Parathyroid adenoma (tissue), 2 donors: ENCODE results near the gene TBC1D14.
A peak's percentile ranks its signal among the peaks of the same experiment; 100 is the strongest.
"Not testable (repeated sequence)": the region's sequence is repeated elsewhere in the genome, so short reads cannot be mapped to it uniquely, and the experiment has no call there.

Source experiments
- H2AFZ ChIP-seq: fragments of 300-600 bp; sonication (generic); one replicate; pipeline ENCODE4 v1.7.0; 2017; ENCODE audit warnings: antibody characterized with exemption, mild to moderate bottlenecking
- H3K27ac ChIP-seq: fragments of 300-600 bp; sonication (generic); one replicate; pipeline ENCODE4 v1.7.0; 2017
- H3K27me3 ChIP-seq: fragments of 300-600 bp; sonication (generic); one replicate; pipeline ENCODE4 v1.7.0; 2017; ENCODE audit warnings: low read length; ENCODE audit not compliant: control insufficient read depth, insufficient read depth
- H3K36me3 ChIP-seq: fragments of 300-600 bp; sonication (generic); one replicate; pipeline ENCODE4 v1.7.0; 2017; ENCODE audit warnings: low read length; ENCODE audit not compliant: control insufficient read depth, insufficient read depth
- H3K4me1 ChIP-seq: fragments of 300-600 bp; sonication (generic); one replicate; pipeline ENCODE4 v1.7.0; 2017; ENCODE audit warnings: control low read depth
- H3K4me2 ChIP-seq: fragments of 300-600 bp; sonication (generic); one replicate; pipeline ENCODE4 v1.7.0; 2017; ENCODE audit warnings: low read length
- H3K4me3 ChIP-seq: fragments of 300-600 bp; sonication (generic); one replicate; pipeline ENCODE4 v1.7.0; 2017; ENCODE audit warnings: low read depth, low read length
- H3K79me2 ChIP-seq: fragments of 300-600 bp; sonication (generic); one replicate; pipeline ENCODE4 v1.7.0; 2017; ENCODE audit warnings: control low read depth
- H3K9ac ChIP-seq: fragments of 300-600 bp; sonication (generic); one replicate; pipeline ENCODE4 v1.7.0; 2017; ENCODE audit warnings: mild to moderate bottlenecking
- H3K9me3 ChIP-seq: fragments of 300-600 bp; sonication (generic); one replicate; pipeline ENCODE4 v1.7.0; 2017; ENCODE audit warnings: low read length; ENCODE audit not compliant: control insufficient read depth
- CTCF ChIP-seq: fragments of 300-600 bp; sonication (generic); IDR thresholded peaks from one replicate; pipeline ENCODE4 v1.7.0; 2017; ENCODE audit warnings: antibody characterized with exemption, mild to moderate bottlenecking
- donor health status: primary hyperparathyroidism.

The TBC1D14 gene

GRCh38 chr4:6974138-6974848, 64.7 kb downstream of the TBC1D14 start:
- no peak overlapping the region for H3K4me2 ChIP-seq
- H3K4me1 ChIP-seq: peaks cover 4% of the 10 kb centered on the region
- no peaks in the 10 kb centered on the region for H3K9me3 ChIP-seq
- peaks cover 3% of the 10 kb centered on the region for H3K79me2 ChIP-seq
- H2AFZ ChIP-seq: no peak overlapping the region
- no peak overlapping the region for H3K27ac ChIP-seq
- H3K9ac ChIP-seq: no peak overlapping the region
- H3K36me3 ChIP-seq: no peaks in the 10 kb centered on the region
- TF ChIP-seq CTCF: peak; percentile 90
- H3K4me3 ChIP-seq: no peak overlapping the region
- no peaks in the 10 kb centered on the region for H3K27me3 ChIP-seq

- not testable (repeated sequence) for H3K4me3 ChIP-seq, H2AFZ ChIP-seq, H3K27ac ChIP-seq, H3K79me2 ChIP-seq, H3K36me3 ChIP-seq, H3K9me3 ChIP-seq, H3K4me2 ChIP-seq, H3K4me1 ChIP-seq, H3K27me3 ChIP-seq, H3K9ac ChIP-seq
Observed at GRCh38 chr4:6977846-6978245, 68.2 kb downstream of the TBC1D14 start.

- Histone ChIP-seq H3K79me2 (peaks cover 7% of the 10 kb centered on the region), H3K27ac (no peak overlapping the region), H3K27me3 (no peaks in the 10 kb centered on the region)
Observed at GRCh38 chr4:6983544-6984142, 74.0 kb downstream of the TBC1D14 start.

DNA sequence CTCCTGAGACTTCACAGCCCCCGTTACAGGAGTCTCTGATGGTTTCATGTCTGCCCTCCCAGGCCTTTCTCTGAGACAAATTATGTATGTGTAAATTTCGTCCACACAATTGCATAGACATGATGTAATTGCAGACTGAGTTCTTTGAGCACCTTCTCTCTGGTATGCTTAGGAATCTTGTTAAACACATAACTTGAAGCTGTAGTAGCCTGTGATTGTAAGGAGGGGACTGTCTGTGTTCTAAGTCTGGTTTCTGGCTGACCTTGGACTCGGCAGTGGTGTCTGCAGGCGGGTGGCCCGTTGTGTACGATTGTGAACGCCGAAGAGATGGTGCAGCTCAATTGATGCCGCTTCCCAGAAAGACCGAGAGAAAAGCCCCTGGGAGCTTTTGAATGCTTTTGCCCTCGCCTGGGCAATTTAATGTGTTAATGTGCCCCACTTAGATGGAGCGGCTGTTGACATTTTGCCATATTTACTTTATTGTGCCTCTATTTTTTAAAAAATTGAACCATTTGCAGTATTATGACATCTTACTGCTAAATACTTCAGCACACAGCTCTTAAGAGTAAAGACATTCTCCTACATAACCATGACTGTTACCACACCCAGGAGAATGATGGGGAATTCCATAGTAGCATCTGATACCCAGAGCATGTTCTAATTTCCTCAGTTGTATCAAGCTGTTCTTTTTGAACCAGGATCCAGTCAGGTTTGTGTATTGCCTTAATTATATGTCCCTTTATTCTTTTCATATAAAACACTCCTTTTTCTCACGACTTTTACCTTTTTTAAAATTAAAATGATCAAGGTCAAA, 75.2 kb downstream of the TBC1D14 start:
- Histone ChIP-seq H3K4me2 (no peak overlapping the region), H3K27ac (no peak overlapping the region), H2AFZ (no peak overlapping the region), H3K9me3 (no peaks in the 10 kb centered on the region), H3K79me2 (peaks cover 17% of the 10 kb centered on the region), H3K27me3 (no peaks in the 10 kb centered on the region), H3K9ac (no peak overlapping the region), H3K36me3 (no peaks in the 10 kb centered on the region), H3K4me1 (no peaks in the 10 kb centered on the region), H3K4me3 (no peak overlapping the region)
- no peak for TF ChIP-seq CTCF

More at GRCh38 chr4:6983544-6984142, 74.0 kb downstream of the TBC1D14 start:
- no peak for TF ChIP-seq CTCF
- H3K9ac ChIP-seq: no peak overlapping the region
- no peaks in the 10 kb centered on the region for H3K36me3 ChIP-seq
- no peak overlapping the region for H2AFZ ChIP-seq
- H3K4me1 ChIP-seq: no peaks in the 10 kb centered on the region
- H3K9me3 ChIP-seq: no peaks in the 10 kb centered on the region
- no peak overlapping the region for H3K4me2 ChIP-seq
- no peak overlapping the region for H3K4me3 ChIP-seq

DNA sequence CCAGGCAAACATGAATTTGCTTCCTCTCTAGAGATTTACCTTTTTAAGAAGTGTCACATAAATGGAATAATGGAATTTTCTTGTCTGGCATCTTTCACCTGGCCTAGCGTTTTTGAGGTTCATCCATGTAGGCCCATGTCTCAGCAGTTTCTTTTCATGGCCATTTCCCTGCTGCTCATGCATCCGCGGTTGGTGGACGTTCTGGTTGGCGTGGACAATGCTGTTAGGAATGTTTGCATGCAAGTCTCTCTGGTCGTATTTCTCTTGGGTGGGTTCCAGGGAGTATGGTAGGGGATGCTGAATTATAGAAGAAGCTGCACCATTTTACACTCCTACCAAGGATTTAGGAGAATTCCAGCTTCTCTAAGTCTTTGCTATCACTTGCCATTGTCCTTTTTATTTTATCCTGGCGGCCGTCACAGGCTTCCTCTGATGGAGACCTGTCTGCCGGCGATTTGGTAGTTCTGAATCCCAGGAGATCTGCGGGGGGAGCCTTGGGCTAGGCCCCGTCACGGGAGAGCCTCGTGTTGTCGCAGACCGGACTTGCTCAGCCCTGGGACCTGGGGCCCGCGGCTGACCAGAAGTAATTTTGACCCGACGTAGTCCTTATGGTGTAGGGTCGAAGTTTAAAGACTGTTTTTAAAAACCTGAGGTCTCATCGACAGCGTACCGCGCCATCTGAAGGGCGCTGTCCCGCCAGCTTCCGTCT, 76.6 kb downstream of the TBC1D14 start:
- Histone ChIP-seq H3K4me2 (peak overlapping the region; percentile 67), H3K9ac (no peak overlapping the region), H3K4me3 (peak overlapping the region; percentile 73), H3K27ac (peak overlapping the region; percentile 79), H2AFZ (peak overlapping the region; percentile 79), H3K36me3 (no peaks in the 10 kb centered on the region), H3K79me2 (peaks cover 20% of the 10 kb centered on the region), H3K4me1 (no peaks in the 10 kb centered on the region), H3K27me3 (no peaks in the 10 kb centered on the region), H3K9me3 (no peaks in the 10 kb centered on the region)
- TF ChIP-seq CTCF: no peak
